ENCODE measurements around the gene ZIC5. TPM values are rescaled to one million over a fixed set of nuclear protein-coding genes. Genes with fewer than 3 reads are reported as not detected.
A peak's percentile ranks its signal among the peaks of the same experiment; 100 is the strongest.

The ZIC5 gene
- total RNA-seq, 2 donors from 2014 or later: not detected

DNA sequence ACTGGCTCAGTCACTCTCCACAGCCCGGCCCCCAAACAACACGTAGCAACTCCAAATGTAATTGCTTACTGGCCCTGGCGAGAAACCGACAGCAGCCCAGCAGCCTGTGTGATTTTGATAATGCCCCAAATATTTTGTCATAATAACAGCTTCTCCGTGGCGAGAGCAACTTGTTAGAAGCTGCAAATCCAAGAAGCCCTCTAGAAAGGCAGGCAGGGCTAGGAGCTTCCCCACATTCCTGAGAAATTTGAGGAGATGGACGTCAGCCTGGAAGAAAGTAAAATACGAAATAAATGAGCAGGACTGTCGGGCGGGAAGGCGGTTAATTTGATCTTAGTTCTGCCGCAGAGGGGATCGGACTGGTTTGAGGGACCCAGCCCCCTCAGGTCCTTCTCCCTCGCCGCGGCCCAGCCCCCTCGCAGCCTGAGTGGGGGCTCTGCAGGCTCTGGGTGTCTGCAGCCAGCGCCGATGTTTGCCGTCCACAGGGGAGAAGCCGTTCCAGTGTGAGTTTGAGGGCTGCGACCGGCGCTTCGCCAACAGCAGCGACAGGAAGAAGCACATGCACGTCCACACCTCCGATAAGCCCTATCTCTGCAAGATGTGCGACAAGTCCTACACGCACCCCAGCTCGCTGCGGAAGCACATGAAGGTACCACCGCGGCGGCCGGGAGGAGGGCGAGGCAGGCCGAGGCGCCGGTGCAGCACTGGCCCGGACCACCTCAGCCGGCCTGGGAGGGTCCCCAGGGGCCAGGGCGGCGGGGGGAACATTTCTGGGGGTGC lies 13.1 kb upstream of the ZIC5 start:
- Histone ChIP-seq H3K27me3 (peaks cover 7 to 82% of the 10 kb centered on the region in 2 donors), H3K27ac (no peak overlapping the region), H3K4me3 (no peak overlapping the region), H3K9me3 (peaks cover 0 to 2% (median 0%) of the 10 kb centered on the region in 3 donors), H3K4me1 (peaks cover 27% of the 10 kb centered on the region), H3K36me3 (replicated peaks in 1 of 2; ENCODE audit: insufficient read depth in 1 of 2, low read depth in 2 of 2) (no peaks in the 10 kb centered on the region)
- DNase-seq (no peak), ATAC-seq (no peak)
- TF ChIP-seq, protein P1, sequence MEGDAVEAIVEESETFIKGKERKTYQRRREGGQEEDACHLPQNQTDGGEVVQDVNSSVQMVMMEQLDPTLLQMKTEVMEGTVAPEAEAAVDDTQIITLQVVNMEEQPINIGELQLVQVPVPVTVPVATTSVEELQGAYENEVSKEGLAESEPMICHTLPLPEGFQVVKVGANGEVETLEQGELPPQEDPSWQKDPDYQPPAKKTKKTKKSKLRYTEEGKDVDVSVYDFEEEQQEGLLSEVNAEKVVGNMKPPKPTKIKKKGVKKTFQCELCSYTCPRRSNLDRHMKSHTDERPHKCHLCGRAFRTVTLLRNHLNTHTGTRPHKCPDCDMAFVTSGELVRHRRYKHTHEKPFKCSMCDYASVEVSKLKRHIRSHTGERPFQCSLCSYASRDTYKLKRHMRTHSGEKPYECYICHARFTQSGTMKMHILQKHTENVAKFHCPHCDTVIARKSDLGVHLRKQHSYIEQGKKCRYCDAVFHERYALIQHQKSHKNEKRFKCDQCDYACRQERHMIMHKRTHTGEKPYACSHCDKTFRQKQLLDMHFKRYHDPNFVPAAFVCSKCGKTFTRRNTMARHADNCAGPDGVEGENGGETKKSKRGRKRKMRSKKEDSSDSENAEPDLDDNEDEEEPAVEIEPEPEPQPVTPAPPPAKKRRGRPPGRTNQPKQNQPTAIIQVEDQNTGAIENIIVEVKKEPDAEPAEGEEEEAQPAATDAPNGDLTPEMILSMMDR (IDR thresholded peaks at IDR 0.05): no peak
- TF ChIP-seq POLR2A (IDR thresholded peaks at IDR 0.05): no peak
- intact Hi-C loops (cut with DNase I): no loop called here
- 10 to 21% methylated on average over 24 to 43 of the region's 44 CpGs for WGBS, 2 donors

DNA sequence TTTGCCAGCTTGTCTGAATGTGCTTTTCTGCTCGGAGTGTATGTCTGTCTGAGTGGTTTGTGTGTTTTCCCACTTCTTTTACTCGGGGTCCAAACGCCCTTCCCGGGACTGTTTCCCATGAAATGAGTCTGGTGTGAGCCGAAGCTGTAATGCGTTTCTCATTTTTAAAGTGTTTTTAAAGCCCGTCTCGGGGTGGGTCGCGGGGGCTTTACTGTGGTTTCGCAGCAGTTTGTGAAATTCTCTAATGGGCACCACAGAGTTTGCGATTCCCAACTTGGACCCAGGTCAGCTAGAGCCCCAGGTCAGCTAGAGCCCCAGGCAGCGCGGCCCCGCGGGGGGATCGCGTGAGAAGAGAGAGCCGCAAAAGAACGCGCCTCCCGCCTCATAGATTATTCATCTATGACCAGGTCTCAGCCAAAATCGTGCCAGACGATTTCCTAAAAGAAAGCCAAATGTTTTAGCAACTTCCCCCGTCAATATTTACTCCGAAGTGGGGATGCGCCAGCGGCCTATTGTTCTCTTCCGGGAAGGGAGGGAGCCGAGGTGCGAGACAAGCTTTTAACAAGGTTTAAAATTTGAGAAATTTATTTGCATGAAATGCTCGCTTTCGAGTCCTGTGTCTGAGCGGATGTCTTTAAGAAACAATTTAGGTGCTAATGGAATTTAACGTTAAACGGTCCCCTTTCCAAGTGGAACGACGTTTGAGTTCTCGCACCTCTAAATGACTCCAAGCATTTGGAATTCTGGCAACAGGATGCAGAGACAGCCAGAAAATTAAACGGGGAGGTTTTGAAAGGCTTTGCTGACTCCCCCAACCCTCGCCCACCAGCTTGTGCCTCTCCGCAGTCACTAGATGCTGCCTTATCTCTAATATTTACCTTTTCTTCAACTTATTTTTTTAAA lies 12.2 kb upstream of the ZIC5 start:
- intact Hi-C loops (cut with DNase I): no loop called here
- Histone ChIP-seq H3K9me3 (no peaks in the 10 kb centered on the region), H3K36me3 (replicated peaks in 1 of 2; ENCODE audit: insufficient read depth in 1 of 2, low read depth in 2 of 2) (no peaks in the 10 kb centered on the region), H3K4me1 (peaks cover 28% of the 10 kb centered on the region), H3K27ac (no peak overlapping the region), H3K4me3 (no peak overlapping the region), H3K27me3 (peaks cover 7 to 76% of the 10 kb centered on the region in 2 donors)
- no peak for ATAC-seq
- TF ChIP-seq, protein P1 (IDR thresholded peaks at IDR 0.05): no peak
- no peak for TF ChIP-seq POLR2A (IDR thresholded peaks at IDR 0.05)
- DNase-seq: no peak
- WGBS, 2 donors: 9 to 12% methylated on average over 32 to 42 of the region's 42 CpGs

DNA sequence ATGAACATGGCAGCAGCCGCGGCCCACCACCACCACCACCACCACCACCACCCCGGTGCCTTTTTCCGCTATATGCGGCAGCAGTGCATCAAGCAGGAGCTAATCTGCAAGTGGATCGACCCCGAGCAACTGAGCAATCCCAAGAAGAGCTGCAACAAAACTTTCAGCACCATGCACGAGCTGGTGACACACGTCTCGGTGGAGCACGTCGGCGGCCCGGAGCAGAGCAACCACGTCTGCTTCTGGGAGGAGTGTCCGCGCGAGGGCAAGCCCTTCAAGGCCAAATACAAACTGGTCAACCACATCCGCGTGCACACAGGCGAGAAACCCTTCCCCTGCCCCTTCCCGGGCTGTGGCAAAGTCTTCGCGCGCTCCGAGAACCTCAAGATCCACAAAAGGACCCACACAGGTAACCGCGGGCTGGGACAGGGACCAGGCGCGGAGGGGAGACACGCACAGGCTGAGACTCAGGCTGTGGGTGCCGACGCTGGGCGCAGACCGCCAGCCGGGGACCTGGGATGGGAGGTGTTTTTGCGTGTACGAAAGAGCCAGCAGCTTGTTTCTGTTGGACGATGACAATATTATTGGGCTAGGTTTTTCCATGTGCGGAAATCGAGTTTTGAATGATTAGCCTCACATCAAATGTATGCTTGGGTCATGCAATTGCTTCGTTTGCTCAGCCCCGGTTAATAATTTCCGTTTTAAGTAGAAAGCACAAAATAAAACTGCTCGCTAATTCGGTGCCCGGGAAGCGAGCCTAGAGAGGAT lies 11.3 kb upstream of the ZIC5 start:
- WGBS, 2 donors: 10 to 16% methylated on average over 28 to 47 of the region's 48 CpGs
- DNase-seq (no peak), ATAC-seq (no peak)
- Histone ChIP-seq H3K36me3 (replicated peaks in 1 of 2; ENCODE audit: insufficient read depth in 1 of 2, low read depth in 2 of 2) (no peaks in the 10 kb centered on the region), H3K4me1 (peaks cover 28% of the 10 kb centered on the region), H3K27me3 (peaks cover 7 to 74% of the 10 kb centered on the region in 2 donors), H3K4me3 (no peak overlapping the region), H3K9me3 (no peaks in the 10 kb centered on the region), H3K27ac (no peak overlapping the region)
- TF ChIP-seq POLR2A (IDR thresholded peaks at IDR 0.05): no peak
- TF ChIP-seq, protein P1 (IDR thresholded peaks at IDR 0.05): no peak
- intact Hi-C loops (cut with DNase I): no loop called here

DNA sequence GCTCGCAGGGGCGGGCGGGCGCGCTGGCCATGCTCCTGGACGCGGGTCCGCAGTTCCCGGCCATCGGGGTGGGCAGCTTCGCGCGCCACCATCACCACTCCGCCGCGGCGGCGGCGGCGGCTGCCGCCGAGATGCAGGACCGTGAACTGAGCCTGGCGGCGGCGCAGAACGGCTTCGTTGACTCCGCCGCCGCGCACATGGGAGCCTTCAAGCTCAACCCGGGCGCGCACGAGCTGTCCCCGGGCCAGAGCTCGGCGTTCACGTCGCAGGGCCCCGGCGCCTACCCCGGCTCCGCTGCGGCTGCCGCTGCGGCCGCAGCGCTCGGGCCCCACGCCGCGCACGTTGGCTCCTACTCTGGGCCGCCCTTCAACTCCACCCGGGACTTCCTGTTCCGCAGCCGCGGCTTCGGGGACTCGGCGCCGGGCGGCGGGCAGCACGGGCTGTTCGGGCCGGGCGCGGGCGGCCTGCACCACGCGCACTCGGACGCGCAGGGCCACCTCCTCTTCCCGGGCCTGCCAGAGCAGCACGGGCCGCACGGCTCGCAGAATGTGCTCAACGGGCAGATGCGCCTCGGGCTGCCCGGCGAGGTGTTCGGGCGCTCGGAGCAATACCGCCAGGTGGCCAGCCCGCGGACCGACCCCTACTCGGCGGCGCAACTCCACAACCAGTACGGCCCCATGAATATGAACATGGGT lies 10.6 kb upstream of the ZIC5 start:
- Histone ChIP-seq H3K36me3 (replicated peaks in 1 of 2; ENCODE audit: insufficient read depth in 1 of 2, low read depth in 2 of 2) (no peaks in the 10 kb centered on the region), H3K27me3 (peaks cover 7 to 70% of the 10 kb centered on the region in 2 donors), H3K4me1 (peaks cover 28% of the 10 kb centered on the region), H3K27ac (no peak overlapping the region), H3K9me3 (no peaks in the 10 kb centered on the region), H3K4me3 (no peak overlapping the region)
- no peak for DNase-seq
- intact Hi-C loops (cut with DNase I): no loop called here
- ATAC-seq: peak; percentile 14
- WGBS, 2 donors: 2% methylated on average over 92 of the region's 98 CpGs; no CpG with 5 or more reads in 1 of the 2 donors
- no peak for TF ChIP-seq POLR2A (IDR thresholded peaks at IDR 0.05)
- TF ChIP-seq, protein P1 (IDR thresholded peaks at IDR 0.05): no peak

Measured in body of pancreas (tissue), 4 donors.